Panc1 (cell line): ENCODE results near the gene MAP7. TPM values are rescaled to one million over a fixed set of nuclear protein-coding genes. Genes with fewer than 3 reads are reported as not detected.

Experiments
- ATAC-seq: fragments of 200-7000 bp; cut with Tn5 transposase; 2 replicates; pipeline ENCODE4 v1.9.1; 2020; ENCODE audit warnings: mild to moderate bottlenecking, moderate library complexity
- BruUV-seq: library from RNA; stranded (reverse); fragments of 400-500 nt; replicated peaks from 2 replicates; lab custom pipeline; 2021; lab: Mats Ljungman, UMichigan
- CTCF ChIA-PET: fragments of 300-600 bp; sonication (Branson Sonifier 250); formaldehyde crosslinking; loops from one replicate; lab custom pipeline; 2022; ENCODE audit warnings: antibody characterized with exemption; lab: Charles Lee
- POLR2A ChIA-PET: fragments of 300-600 bp; sonication (Branson Sonifier 250); formaldehyde crosslinking; loops from one replicate; lab custom pipeline; 2022; ENCODE audit warnings: antibody characterized with exemption; lab: Charles Lee
- DNase-seq: peaks from one replicate; pipeline ENCODE4 v3.0.0-alpha.2; 2010; ENCODE audit warnings: low read depth, low spot score
- H3K27ac ChIP-seq: 2 replicates; pipeline ENCODE4 v1.5.1; 2011; ENCODE audit warnings: mild to moderate bottlenecking, low read length, inconsistent platforms
- H3K27me3 ChIP-seq: fragments of 200-500 bp; sonication (Bioruptor generic); 2 replicates; pipeline ENCODE4 v1.6.0; 2014; ENCODE audit warnings: low read length, inconsistent platforms; ENCODE audit not compliant: control insufficient read depth, insufficient read depth
- H3K36me3 ChIP-seq: fragments of 200-500 bp; sonication (Bioruptor generic); 2 replicates; pipeline ENCODE4 v1.5.1; 2014; ENCODE audit warnings: inconsistent platforms, mild to moderate bottlenecking, low read length, moderate library complexity; ENCODE audit not compliant: control insufficient read depth, insufficient read depth
- H3K4me1 ChIP-seq: 2 replicates; pipeline ENCODE4 v1.5.1; 2011; ENCODE audit warnings: inconsistent platforms, mild to moderate bottlenecking, low read length, moderate library complexity; ENCODE audit not compliant: control insufficient read depth, insufficient read depth
- H3K4me3 ChIP-seq, 2 experiments: 2 replicates each; pipeline ENCODE4 v1.5.1; 2011 to 2012; ENCODE audit warnings: low read depth in 2 of 2, low read length in 2 of 2, mild to moderate bottlenecking in 2 of 2, inconsistent platforms in 1 of 2, moderate library complexity in 1 of 2
- H3K9me3 ChIP-seq: fragments of 200-500 bp; sonication (Bioruptor generic); 2 replicates; pipeline ENCODE4 v1.5.1; 2014; ENCODE audit warnings: low read depth, mild to moderate bottlenecking, inconsistent platforms, low read length, moderate library complexity; ENCODE audit not compliant: control insufficient read depth, insufficient read depth
- CTCF ChIP-seq: fragments of 450-650 bp; IDR thresholded peaks from 2 replicates; pipeline ENCODE4 v1.5.1; 2017; ENCODE audit warnings: mild to moderate bottlenecking
- POLR2AphosphoS5 ChIP-seq: IDR thresholded peaks from 2 replicates; pipeline ENCODE4 v1.6.1; 2012; ENCODE audit warnings: mild to moderate bottlenecking, low read depth, low read length, moderate library complexity
- REST ChIP-seq, 2 experiments: IDR thresholded peaks; 2 replicates each; pipeline ENCODE4 v1.6.1; 2011 to 2012; ENCODE audit warnings: low read depth in 2 of 2, control low read depth in 1 of 2, low read length in 1 of 2, mild to moderate bottlenecking in 1 of 2, moderate library complexity in 1 of 2; ENCODE audit not compliant: insufficient read depth in 1 of 2
- SIN3A ChIP-seq: IDR thresholded peaks from 2 replicates; pipeline ENCODE4 v1.6.1; 2012; ENCODE audit warnings: low read depth, mild to moderate bottlenecking, low read length, moderate library complexity, borderline replicate concordance; ENCODE audit not compliant: insufficient read depth
- TCF7L2 ChIP-seq: IDR thresholded peaks from 2 replicates; pipeline ENCODE4 v1.6.1; 2011; ENCODE audit warnings: mild to moderate bottlenecking, low read depth, low read length, inconsistent platforms
- in situ Hi-C: cut with HindIII; loops from 2 replicates; pipeline ENCODE4 v1.10.0; 2016; ENCODE audit warnings: low sequenced_read_pairs, low pct_unique_long_range_greater_than_20kb
- intact Hi-C: fragments of 100-400 bp; cut with micrococcal nuclease; formaldehyde crosslinking; loops from one replicate; pipeline ENCODE4 v1.10.0; 2022; ENCODE audit not compliant: unreplicated experiment
- total RNA-seq: library from RNA; stranded (reverse); gene quantifications from one replicate; pipeline ENCODE4 v1.2.1, GENCODE V29; 2021; ENCODE audit not compliant: unreplicated experiment

The MAP7 gene
- total RNA-seq, 1 experiment from 2014 or later, result 1.8 TPM

GRCh38 chr6:136522636-136523035 lies 27.6 kb downstream of the MAP7 start:
- no peaks in the 10 kb centered on the region for H3K36me3 ChIP-seq
- intact Hi-C loops (no loop called here), in situ Hi-C loops (no loop called here)
- no peaks in the 10 kb centered on the region for H3K27me3 ChIP-seq
- ChIA-PET CTCF (no interaction called here), POLR2A (no interaction called here)
- H3K4me3 ChIP-seq, result no peak overlapping the region
- H3K4me1 ChIP-seq, result peaks cover 7% of the 10 kb centered on the region; the same call in 1 of the 2 replicates
- ATAC-seq (no peak), DNase-seq (no peak)
- H3K9me3 ChIP-seq, result no peaks in the 10 kb centered on the region
- no peak overlapping the region for H3K27ac ChIP-seq
- no peak for TF ChIP-seq POLR2AphosphoS5
- BruUV-seq, result no TSS peak

DNA sequence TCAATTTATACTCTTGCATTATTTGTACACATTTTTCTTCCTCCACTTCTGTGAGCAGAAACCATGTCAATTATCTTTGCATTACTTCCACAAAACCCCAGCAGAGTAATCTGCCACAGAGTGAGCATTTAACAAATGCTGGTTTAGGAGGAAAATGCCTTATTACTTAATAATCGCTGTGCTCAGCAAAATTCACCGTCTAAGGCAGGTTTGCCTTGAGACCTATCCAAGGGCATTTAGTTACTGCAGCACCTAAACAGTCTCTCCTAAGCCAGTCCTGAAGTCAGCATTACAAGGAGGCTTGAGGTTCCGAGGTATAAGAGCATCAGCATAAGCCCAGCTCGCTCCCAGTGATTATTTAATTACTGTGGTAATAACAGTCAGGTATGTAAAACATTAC lies 28.3 kb downstream of the MAP7 start:
- ChIA-PET POLR2A (no interaction called here), CTCF (no interaction called here)
- H3K36me3 ChIP-seq, result no peaks in the 10 kb centered on the region
- intact Hi-C loops, result no loop called here
- in situ Hi-C loops, result no loop called here
- no peak overlapping the region for H3K4me3 ChIP-seq
- H3K4me1 ChIP-seq, result peaks cover 7% of the 10 kb centered on the region; the same call in 1 of the 2 replicates
- ATAC-seq (no peak), DNase-seq (no peak)
- H3K27me3 ChIP-seq, result no peaks in the 10 kb centered on the region
- BruUV-seq, result no TSS peak
- no peaks in the 10 kb centered on the region for H3K9me3 ChIP-seq
- no peak for TF ChIP-seq POLR2AphosphoS5
- no peak for TF ChIP-seq TCF7L2
- TF ChIP-seq REST (IDR thresholded peaks at IDR 0.05; ENCODE audit: insufficient read depth in 1 of 2, low read depth in 2 of 2, low read length in 1 of 2), result no peak
- TF ChIP-seq CTCF, result no peak
- TF ChIP-seq SIN3A, result no peak
- no peak overlapping the region for H3K27ac ChIP-seq

GRCh38 chr6:136521427-136521826 lies 28.8 kb downstream of the MAP7 start:
- H3K27me3 ChIP-seq, result no peaks in the 10 kb centered on the region
- H3K36me3 ChIP-seq, result no peaks in the 10 kb centered on the region
- ChIA-PET CTCF (no interaction called here), POLR2A (no interaction called here)
- no peaks in the 10 kb centered on the region for H3K9me3 ChIP-seq
- intact Hi-C loops, result no loop called here
- H3K27ac ChIP-seq, result no peak overlapping the region
- peaks cover 7% of the 10 kb centered on the region; the same call in 1 of the 2 replicates for H3K4me1 ChIP-seq
- no peak overlapping the region for H3K4me3 ChIP-seq
- no peak for TF ChIP-seq SIN3A
- no peak for TF ChIP-seq CTCF
- no peak for DNase-seq
- ATAC-seq, result no peak
- in situ Hi-C loops, result no loop called here
- BruUV-seq, result no TSS peak
